ENCODE data around the gene WBP11.
"Not testable (repeated sequence)": the region's sequence is repeated elsewhere in the genome, so short reads cannot be mapped to it uniquely, and the experiment has no call there.

Gene WBP11

DNA sequence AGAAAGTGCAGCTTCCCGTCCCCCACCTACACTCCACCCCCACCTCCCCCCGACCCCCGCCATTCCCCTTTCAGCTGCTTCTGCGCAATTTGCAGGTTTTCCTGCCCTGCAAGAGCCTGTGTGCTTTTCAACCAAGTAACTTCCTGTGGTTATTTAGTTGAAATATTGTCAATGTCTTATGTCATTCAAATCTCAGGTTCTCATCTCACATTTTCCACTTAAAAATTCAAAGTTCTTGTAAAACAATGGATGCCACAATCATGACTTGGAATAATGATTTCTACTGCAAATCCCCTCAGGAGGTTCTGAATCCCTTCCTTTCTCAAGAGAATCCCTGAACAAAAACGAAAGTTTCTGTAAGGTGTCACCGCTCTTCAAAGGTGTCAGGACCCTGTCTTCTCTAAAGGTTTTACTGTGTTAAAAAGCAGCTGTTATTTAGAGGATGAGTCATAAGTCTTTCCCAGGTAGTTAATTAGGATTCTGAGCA, 31.6 kb downstream of the WBP11 start:
- peak; percentile 21 for DNase-seq (ENCODE audit: low read depth)

DNA sequence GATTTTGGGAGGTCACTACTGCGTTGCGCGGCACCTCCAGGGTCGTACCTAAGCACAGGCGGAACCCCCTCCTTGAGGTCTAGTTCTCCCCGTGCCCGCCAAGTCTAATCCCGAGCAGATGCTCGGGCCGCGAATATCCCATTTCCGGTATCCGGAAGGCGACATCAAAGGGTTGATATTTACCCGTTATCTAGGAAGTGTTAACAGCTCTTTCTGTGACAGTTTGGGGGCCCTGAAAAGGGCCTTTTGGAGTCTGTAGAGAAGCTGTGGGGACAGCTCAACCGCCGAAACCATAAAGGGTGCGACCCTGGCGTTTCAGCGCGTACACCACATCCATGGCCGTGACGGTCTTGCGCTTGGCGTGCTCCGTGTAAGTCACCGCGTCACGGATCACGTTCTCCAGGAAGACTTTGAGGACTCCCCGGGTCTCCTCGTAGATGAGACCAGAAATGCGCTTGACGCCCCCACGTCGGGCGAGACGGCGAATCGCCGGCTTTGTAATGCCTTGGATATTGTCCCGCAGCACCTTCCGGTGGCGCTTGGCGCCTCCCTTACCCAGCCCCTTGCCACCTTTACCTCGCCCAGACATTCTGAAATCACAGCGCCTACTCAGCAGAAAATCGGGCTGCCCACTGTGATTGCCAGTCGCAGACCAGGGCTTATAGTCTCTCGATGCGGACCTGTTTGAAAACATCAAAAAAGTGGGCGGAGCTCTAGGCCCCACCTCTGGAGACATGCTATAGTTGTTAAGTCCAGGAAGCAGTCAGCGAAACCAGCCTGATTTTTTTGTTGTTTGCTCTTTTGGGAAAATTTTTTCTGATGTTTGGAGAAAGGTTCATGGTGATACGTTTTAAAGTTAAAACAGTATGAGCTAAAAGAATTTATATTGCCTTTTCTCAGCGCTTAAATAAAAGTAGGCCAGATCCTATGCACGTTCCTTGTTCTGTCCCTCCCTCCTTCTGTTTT, 32.5 kb downstream of the WBP11 start:
- peak; percentile 80 for DNase-seq (ENCODE audit: low read depth)

DNA sequence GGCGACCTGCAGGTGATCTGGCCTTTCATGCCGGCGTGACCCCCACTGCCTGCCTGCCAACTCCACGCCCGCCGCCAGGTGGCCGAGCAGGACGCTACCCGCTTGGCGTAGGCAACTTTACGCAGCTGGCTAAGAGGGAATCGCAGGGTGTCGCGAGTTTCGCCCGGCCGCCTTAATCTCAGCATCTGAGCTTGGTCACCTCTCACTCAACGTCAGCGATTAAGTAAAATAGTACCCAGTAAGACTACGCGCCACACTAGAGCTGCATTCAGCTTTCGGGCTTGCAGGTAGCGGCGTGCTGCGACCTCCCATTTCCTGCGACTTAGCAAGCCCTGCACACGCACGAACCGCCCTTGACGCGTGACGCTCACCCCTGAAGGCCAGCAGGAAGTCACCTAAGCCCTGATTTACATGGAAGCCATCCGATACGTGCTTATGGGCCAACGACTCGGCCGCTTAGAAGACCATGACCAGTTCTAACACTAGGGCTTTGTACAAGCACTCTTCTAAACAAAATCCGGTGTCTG, 33.2 kb downstream of the WBP11 start:
- DNase-seq (ENCODE audit: low read depth), result peak; percentile 80

DNA sequence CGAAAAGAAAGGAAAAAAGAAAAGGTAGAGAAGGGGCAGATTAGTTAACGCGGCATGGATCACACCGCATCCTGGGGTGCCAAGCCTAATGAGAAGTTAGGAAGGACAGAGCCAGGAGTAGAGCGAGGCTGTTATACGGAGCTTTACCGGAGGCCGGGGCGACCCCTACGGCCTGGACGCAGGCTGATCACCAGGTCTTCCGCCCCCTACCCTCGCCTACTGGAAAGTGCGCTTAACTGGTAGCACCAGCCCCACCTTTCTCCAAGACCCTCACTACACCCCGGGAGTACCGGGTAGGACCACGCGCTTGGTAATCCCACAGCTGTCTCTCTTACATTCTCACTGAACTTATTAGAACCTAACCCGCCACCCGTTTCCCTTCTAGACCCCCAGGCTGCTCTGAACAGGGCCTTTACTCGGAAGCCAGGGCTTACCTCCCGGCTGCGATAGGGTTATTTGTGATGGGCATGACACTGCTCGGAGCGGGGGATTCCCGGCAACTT, 33.8 kb downstream of the WBP11 start:
- no peak for DNase-seq (ENCODE audit: low read depth)

DNA sequence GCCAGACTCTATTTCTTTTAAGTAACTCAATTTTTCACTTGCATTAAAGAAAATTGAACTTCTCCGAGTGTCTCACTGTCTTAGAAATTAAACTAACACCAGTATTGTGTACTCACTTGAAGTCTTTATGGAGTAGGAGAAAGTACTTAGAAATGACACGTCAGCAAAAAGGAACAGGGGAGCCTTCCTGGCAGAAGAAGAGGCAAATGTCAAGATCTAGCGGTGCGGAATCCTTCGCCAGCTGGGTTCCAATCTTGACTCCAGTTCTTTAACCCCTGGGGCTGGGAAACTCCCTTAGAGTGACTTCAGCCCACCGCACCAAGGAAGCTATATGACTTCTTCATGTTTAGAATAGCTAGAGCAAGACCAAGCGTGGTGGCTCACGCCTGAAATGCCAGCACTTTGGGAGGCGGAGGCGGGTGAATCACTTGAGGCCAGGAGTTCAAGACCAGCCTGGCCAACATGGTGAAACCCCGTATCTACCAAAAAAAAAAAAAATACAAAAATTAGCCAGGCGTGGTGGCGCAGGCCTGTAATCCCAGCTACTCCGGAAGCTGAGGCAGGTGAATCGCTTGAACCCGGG, 34.4 kb downstream of the WBP11 start:
- DNase-seq (ENCODE audit: low read depth), result peak; percentile 15

DNA sequence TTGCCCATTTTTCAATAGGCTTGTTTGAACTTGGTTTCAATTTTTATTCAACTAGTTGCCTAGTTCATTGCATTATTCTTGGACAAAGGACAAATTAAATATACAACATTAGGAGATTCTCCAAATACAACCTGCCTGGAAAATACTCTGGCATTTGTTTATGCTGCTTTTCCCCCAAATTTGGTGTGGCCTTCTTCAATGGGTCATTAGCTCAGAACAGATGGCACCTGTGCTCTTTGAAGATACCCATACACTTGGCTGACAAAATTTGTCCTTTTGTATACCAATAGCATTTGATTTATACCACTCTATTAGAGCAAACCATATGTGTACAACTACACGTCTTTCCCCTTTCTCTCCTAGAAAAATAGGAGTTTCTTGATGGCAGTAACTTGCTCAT, 35.7 kb downstream of the WBP11 start:
- no peak for DNase-seq (ENCODE audit: low read depth)

DNA sequence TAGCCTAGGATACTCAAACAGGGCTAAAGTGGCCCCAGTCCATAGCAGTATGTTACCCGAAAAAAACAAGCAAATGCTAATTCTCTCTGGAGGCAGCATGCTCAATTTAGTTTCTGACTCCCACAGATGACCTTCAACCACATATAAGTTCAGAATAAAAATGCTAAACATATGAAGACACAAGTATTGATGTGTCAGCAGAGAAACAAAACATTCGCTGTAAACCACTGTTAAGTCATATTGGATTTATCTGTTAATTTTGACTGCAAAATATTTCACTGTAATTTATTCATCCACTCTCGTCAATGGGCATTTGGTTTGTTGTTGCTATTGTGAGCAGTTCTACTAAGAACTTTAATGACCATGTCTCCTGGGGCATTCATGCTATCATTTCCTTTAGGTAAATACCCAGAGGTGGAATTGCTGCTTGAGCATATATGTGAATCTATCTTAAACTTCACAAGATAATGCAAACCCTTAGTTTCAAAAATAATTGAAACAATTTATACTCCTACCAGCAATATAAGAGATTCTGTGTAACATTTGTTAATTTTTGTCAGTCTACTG, 36.5 kb downstream of the WBP11 start:
- no peak for DNase-seq (ENCODE audit: low read depth)

DNA sequence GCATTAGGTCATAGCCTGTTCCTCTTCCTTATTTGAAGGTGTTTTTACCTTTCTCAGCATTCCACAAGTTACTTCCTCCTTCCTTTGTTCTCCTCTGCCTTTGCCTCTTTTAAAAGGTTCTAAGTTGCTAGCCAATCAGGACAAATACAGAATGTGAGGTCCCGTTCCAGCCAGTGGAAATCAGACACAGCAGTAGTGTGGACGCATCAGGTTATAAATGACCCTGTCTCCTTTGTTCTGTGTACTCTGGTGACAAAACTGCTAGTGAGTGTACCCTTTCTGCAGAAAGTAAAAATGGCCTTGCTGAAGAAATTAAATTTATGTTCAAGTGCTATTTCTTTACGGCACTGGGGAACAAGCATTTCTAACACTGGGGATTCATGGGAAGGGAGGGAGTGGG, 37.3 kb downstream of the WBP11 start:
- DNase-seq (ENCODE audit: low read depth), result not testable (repeated sequence)

DNA sequence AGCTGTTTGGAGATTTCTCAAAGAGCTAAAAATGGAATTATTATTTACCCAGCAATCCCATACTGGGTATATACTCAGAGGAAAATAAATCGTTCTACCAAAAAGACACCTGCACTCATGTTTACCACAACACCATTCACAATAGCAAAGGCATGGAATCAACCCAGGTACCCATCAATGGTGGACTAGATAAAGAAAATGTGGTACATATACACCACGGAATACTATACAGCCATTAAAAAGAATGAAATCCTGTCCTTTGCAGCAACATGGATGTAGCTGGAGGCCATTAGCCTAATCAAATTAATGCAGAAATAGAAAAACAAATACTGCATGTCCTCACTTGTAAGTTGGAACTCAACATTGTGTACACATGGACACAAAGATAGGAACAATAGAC, 37.9 kb downstream of the WBP11 start:
- no peak for DNase-seq (ENCODE audit: low read depth)

DNA sequence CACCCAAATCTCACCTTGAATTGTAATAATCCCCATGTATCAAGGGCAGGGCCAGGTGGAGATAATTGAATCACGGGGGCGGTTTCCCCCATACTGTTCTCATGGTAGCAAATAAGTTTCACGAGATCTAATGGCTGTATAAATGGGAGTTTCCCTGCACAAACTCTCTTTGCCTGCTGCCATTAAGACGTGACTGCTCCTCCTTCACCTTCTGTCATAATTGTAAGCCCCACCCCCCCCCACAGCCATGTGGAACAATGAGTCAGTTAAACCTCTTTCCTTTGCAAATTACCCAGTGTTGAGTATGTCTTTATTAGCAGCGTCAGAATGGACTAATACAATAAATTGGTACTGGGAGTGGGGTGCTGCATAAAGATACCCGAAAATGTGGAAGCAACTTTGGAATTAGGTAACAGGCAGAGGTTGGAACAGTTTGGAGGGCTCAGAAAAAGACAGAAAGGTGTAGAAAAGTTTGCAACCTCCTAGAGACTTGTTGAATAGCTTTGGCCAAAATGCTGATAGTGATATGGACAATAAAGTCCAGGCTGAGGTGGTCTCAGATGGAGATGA, 43.5 kb downstream of the WBP11 start:
- not testable (repeated sequence) for DNase-seq (ENCODE audit: low read depth)

DNA sequence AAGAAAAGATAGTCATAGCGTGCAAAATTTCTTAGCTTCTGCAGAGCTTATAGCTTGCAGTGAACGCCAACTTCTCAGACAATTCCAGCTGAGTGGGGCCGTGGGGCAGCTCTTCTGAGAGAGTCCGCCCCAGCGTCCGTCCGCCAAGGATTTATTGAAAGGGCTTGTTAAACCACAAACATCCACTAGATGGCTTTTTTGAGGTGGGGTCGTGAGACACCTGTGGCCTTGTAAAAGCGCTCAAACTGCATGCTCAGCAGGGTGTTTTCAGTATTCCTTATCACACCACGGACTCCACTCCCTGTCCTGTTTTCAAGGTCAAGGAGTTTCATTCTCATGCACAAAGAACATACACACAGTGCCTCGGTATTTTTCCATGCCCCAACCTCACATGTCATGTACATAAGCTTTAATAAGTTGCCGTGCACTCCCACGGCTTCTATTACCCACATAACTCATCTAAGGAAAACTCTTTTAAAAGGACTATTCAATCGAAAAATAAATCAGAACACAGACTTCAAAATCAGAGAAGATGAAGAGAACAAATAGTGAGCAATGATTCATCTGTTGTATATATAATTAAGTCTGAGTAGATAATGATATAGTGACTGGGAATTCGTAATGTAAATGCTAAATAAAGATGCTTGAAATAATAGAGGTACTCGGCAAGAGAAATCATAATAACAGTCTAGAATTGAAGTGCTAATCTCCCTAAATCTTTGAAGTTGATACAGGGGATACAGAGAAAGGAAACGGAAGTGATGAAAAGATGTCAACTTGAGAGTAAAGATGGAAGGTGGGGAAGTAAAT, 46.7 kb downstream of the WBP11 start:
- DNase-seq (ENCODE audit: low read depth), result no peak

DNA sequence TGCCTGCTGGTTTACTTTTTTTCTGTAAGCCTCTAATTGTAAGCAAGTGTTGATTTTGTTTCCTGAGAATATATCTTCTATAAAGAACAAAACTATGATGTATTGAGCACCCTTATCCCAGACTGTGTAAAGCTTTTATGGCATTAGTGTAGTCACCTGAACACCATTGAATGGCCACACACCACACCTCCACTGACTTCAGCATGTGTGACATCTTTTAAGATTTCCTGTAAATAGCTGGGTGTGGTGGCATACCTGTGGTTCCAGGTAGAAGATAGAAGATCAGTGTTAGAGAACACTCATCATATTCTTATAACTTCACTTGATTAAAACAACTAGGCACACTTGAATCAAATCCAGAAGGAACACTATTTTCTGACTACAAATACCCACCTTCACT, 51.3 kb downstream of the WBP11 start:
- no peak for DNase-seq (ENCODE audit: low read depth)

DNA sequence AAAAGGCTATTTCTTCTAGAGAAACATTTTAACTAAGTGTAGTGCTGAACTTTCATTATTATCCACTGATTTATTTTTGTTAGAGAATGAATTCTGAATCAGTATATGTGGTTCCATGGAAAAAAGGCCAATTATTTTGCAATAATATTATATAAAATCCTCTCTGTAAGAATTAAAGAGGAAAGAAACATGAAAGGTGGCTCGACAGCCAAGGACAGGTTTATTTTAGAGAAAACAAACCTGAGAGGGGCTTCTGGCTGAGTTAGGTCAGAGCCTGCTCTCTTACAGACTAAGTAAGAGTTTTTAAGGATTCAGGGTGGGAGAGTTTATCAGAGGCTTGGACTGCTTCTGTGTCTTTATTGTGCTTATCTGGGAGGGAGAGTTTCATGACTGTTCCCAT, 60.2 kb downstream of the WBP11 start:
- no peak for DNase-seq (ENCODE audit: low read depth)

DNA sequence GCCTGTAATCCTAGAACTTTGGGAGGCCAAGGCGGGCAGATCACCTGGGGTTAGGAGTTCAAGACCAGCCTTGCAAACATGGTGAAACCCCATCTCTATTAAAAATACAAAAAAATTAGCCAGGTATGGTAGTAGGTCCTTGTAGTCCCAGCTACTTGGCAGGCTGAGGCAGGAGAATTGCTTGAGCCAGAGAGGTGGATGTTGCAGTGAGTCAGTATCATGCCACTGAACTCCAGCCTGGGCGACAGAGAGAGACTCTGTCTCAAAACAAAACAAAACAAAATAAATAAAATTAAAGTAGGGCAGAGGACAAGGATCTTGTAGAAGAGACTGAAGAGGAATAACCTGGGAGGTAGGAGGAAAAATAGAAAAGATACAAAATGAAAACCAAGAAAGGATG, 61.3 kb downstream of the WBP11 start:
- no peak for DNase-seq (ENCODE audit: low read depth)

DNA sequence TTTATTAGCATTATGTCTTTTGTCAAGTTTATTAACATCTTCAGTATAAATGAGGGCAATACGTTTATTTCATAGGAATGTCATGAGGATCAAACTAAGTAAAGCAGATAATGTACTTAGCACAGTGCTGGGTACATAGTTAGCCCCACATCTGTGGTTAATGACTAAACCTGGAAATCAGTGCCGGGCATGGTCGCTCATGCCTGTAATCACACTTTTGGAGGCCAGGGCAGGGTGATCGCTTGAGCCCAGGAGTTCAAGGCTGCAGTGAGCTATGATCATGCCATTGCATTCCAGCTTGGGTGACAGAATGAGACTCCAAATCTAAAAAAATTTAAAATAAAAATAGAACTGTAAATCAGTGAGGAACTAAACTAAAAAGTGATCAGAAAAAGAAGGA, 62.1 kb downstream of the WBP11 start:
- DNase-seq (ENCODE audit: low read depth), result no peak

DNA sequence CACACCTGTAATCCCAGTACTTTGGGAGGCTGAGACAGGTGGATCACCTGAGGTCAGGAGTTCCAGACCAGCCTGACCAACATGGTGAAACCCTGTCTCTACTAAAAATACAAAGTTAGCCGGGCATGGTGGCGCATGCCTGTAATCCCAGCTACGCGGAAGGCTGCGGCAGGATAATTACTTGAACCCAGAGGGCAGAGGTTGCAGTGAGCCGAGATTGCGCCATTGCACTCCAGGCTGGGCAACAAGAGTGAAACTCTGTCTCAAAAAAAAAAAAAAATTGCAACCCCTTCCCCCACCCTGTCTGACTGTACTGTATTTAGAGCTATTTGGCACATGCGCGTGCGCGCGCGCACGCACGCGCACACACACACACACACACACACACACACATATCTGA, 66.8 kb downstream of the WBP11 start:
- not testable (repeated sequence) for DNase-seq (ENCODE audit: low read depth)

All from stimulated activated CD8-positive, alpha-beta memory T cell treated with anti-CD3 and anti-CD28 coated beads, Interleukin-12 subunit alpha, Interleukin-12 subunit beta, amount 100 ng/mL, for 4 hours (primary cell).